Measurements from ENCODE around the gene SLC6A18. TPM values are rescaled to one million over a fixed set of nuclear protein-coding genes. Genes with fewer than 3 reads are reported as not detected.
"Not testable (repeated sequence)": the region's sequence is repeated elsewhere in the genome, so short reads cannot be mapped to it uniquely, and the experiment has no call there.

SLC6A18 gene
- total and polyA plus RNA-seq, 12 donors: not detected

GRCh38 chr5:1228120-1228519 is 2.9 kb downstream of the SLC6A18 start:
- ATAC-seq: no peak

GRCh38 chr5:1229023-1229422 is 3.8 kb downstream of the SLC6A18 start:
- 85 to 88% methylated on average over 11 of the region's 11 CpGs for WGBS, 2 donors
- intact Hi-C loops (cut with DNase I); ATAC-seq; H3K9me3 ChIP-seq; DNase-seq; H3K4me1 ChIP-seq; H3K27ac ChIP-seq; H3K36me3 ChIP-seq; H3K4me3 ChIP-seq: not testable (repeated sequence)
- peaks cover 0 to 22% (median 5%) of the 10 kb centered on the region in 7 donors for H3K27me3 ChIP-seq

More at GRCh38 chr5:1228120-1228519, 2.9 kb downstream of the SLC6A18 start:
- TF ChIP-seq CTCF (IDR thresholded peaks at IDR 0.05): no peak
- DNase-seq: no peak
- intact Hi-C loops (cut with DNase I): no loop called here
- Histone ChIP-seq H3K27me3 (peaks cover 0 to 21% (median 5%) of the 10 kb centered on the region in 7 donors), H3K27ac (no peak overlapping the region), H3K36me3 (no peaks in the 10 kb centered on the region), H3K4me1 (no peaks in the 10 kb centered on the region), H3K9me3 (no peaks in the 10 kb centered on the region), H3K4me3 (no peak overlapping the region)
- WGBS, 2 donors: 63 to 68% methylated on average over 15 of the region's 15 CpGs

- no peaks in the 10 kb centered on the region for H3K36me3 ChIP-seq
These were observed 4.6 kb downstream of the SLC6A18 start for GRCh38 chr5:1229822-1230221.

GRCh38 chr5:1230551-1230950 is 5.4 kb downstream of the SLC6A18 start:
- Histone ChIP-seq H3K4me1 (no peaks in the 10 kb centered on the region), H3K36me3 (no peaks in the 10 kb centered on the region), H3K27ac (no peak overlapping the region), H3K27me3 (peaks cover 0 to 19% (median 4%) of the 10 kb centered on the region in 7 donors), H3K9me3 (peaks cover 0 to 11% (median 6%) of the 10 kb centered on the region in 11 donors), H3K4me3 (no peak overlapping the region)
- 84 to 88% methylated on average over 17 of the region's 17 CpGs for WGBS, 2 donors
- DNase-seq: no peak
- intact Hi-C loops (cut with DNase I): loop anchor here in 1 of 10 donors (10.0 kb wide), 1 partner anchor 214 kb away; the partner anchor contains the start of gene SLC6A3
- no peak for TF ChIP-seq CTCF (IDR thresholded peaks at IDR 0.05)
- no peak for ATAC-seq

More at GRCh38 chr5:1229822-1230221, 4.6 kb downstream of the SLC6A18 start:
- DNase-seq: no peak
- WGBS, 2 donors: 21 to 32% methylated on average over 7 of the region's 7 CpGs
- no peaks in the 10 kb centered on the region for H3K4me1 ChIP-seq
- peaks cover 0 to 19% (median 4%) of the 10 kb centered on the region in 7 donors for H3K27me3 ChIP-seq
- intact Hi-C loops (cut with DNase I): loop anchor here in 1 of 10 donors (10.0 kb wide), 1 partner anchor 215 kb away; the partner anchor contains the start of gene SLC6A3
- TF ChIP-seq CTCF (IDR thresholded peaks at IDR 0.05): no peak
- no peak overlapping the region for H3K4me3 ChIP-seq
- H3K27ac ChIP-seq: no peak overlapping the region
- H3K9me3 ChIP-seq: peaks cover 0 to 4% (median 0%) of the 10 kb centered on the region in 11 donors
- ATAC-seq: peak in 1 of 8 donors; percentile 13

- intact Hi-C loops (cut with DNase I): loop anchor here in 1 of 10 donors (10.0 kb wide), 1 partner anchor 213 kb away; the partner anchor contains the start of gene SLC6A3
- 70 to 73% methylated on average over 13 of the region's 13 CpGs for WGBS, 2 donors
- ATAC-seq (no peak), DNase-seq (no peak)
- Histone ChIP-seq H3K36me3 (no peaks in the 10 kb centered on the region), H3K4me3 (no peak overlapping the region), H3K27me3 (peaks cover 0 to 19% (median 4%) of the 10 kb centered on the region in 7 donors), H3K27ac (no peak overlapping the region), H3K9me3 (peaks cover 0 to 20% (median 14%) of the 10 kb centered on the region in 11 donors), H3K4me1 (no peaks in the 10 kb centered on the region)
- no peak for TF ChIP-seq CTCF (IDR thresholded peaks at IDR 0.05)
These were observed 6.2 kb downstream of the SLC6A18 start for GRCh38 chr5:1231354-1231905.

Data from heart right ventricle (tissue), 16 donors.